Tibial nerve (tissue), 4 donors: ENCODE measurements around the gene PNPO. TPM values are rescaled to one million over a fixed set of nuclear protein-coding genes. Genes with fewer than 3 reads are reported as not detected.

Experiments used
- DNase-seq, 2 donors: peaks; one replicate each; pipeline ENCODE4 v3.0.0-alpha.2; 2019; ENCODE audit warnings: low spot score in 2 of 2
- H3K27ac ChIP-seq, 4 donors: fragments of 200-600 bp; sonication (generic) in 3 of 4; one replicate each; pipeline ENCODE4 v1.5.1; 2017 to 2019; ENCODE audit warnings: mild to moderate bottlenecking in 1 of 4
- H3K27me3 ChIP-seq, 2 donors: fragments of 200-600 bp; sonication (generic) in 1 of 2; one replicate each; pipeline versions ENCODE4 v1.5.1 to v1.6.0; 2017 to 2019
- H3K36me3 ChIP-seq, 3 donors: fragments of 200-600 bp; sonication (generic); one replicate each; pipeline ENCODE4 v1.5.1; 2018 to 2019
- H3K4me1 ChIP-seq, 4 donors: fragments of 200-600 bp; sonication (generic) in 3 of 4; one replicate each; pipeline ENCODE4 v1.5.1; 2017 to 2019
- H3K4me3 ChIP-seq, 4 donors: fragments of 200-600 bp; sonication (generic) in 3 of 4; one replicate each; pipeline ENCODE4 v1.5.1; 2017 to 2019; ENCODE audit warnings: mild to moderate bottlenecking in 1 of 4, moderate library complexity in 1 of 4
- H3K9me3 ChIP-seq, 4 donors: fragments of 200-600 bp; sonication (generic) in 3 of 4; one replicate each; pipeline ENCODE4 v1.5.1; 2017 to 2019
- CTCF ChIP-seq, 5 experiments: fragments of 200-600 bp in 3 of 5; fragments of 450-650 bp in 2 of 5; sonication (generic) in 3 of 5; IDR thresholded peaks; one replicate each; pipeline ENCODE4 v1.5.1; 2016 to 2019; ENCODE audit warnings: antibody characterized with exemption in 5 of 5, mild to moderate bottlenecking in 3 of 5, moderate library complexity in 2 of 5
- EP300 ChIP-seq, 2 donors: sonication (generic); formaldehyde crosslinking; IDR thresholded peaks; one replicate each; pipeline ENCODE4 v1.6.1; 2017; ENCODE audit warnings: antibody characterized with exemption in 2 of 2, mild to moderate bottlenecking in 1 of 2
- POLR2A ChIP-seq, 2 donors: fragments of 450-650 bp; IDR thresholded peaks; one replicate each; pipeline ENCODE4 v1.6.1; 2017; ENCODE audit warnings: antibody characterized with exemption in 2 of 2, mild to moderate bottlenecking in 2 of 2, moderate library complexity in 2 of 2
- WGBS, 2 donors: methylation state at CpG; one replicate each; pipeline ENCODE4 v1.1.5; 2018; 5-methylcytosine and 5-hydroxymethylcytosine counted together
- total RNA-seq, 4 donors: library from RNA; depleted of rRNA; stranded (reverse); fragments of >200 nt; gene quantifications; one replicate each; pipeline ENCODE4 v1.1.0, GENCODE V29; 2016

PNPO gene
- total RNA-seq, 4 donors from 2014 or later = 36.0 to 56.8 (median 51.2) TPM

GRCh38 chr17:47949197-47949759 lies 7.9 kb downstream of the PNPO start:
- H3K9me3 ChIP-seq = no peaks in the 10 kb centered on the region
- peak overlapping the region in 3 of 4 donors; percentile 75 to 79 (median 78) for H3K27ac ChIP-seq
- DNase-seq = peak; percentile 76 to 84
- no peaks in the 10 kb centered on the region for H3K27me3 ChIP-seq
- TF ChIP-seq POLR2A (IDR thresholded peaks at IDR 0.05) (no peak), CTCF (IDR thresholded peaks at IDR 0.05) (peak; percentile 86 to 94 (median 91)), EP300 (IDR thresholded peaks at IDR 0.05) (peak in 1 of 2 donors; percentile 42)
- peak overlapping the region in 3 of 4 donors; percentile 35 to 46 (median 39) for H3K4me3 ChIP-seq
- WGBS, 2 donors = 3 to 5% methylated on average over 22 of the region's 22 CpGs
- H3K4me1 ChIP-seq = peaks cover 0 to 29% (median 13%) of the 10 kb centered on the region in 4 donors
- H3K36me3 ChIP-seq = peaks cover 0 to 25% (median 0%) of the 10 kb centered on the region in 3 donors

GRCh38 chr17:47949946-47950345 lies 8.6 kb downstream of the PNPO start:
- no peak for DNase-seq
- TF ChIP-seq EP300 (IDR thresholded peaks at IDR 0.05) = no peak
- TF ChIP-seq CTCF (IDR thresholded peaks at IDR 0.05) = no peak
- no peak for TF ChIP-seq POLR2A (IDR thresholded peaks at IDR 0.05)
- WGBS, 2 donors = 48 to 54% methylated on average over 3 of the region's 3 CpGs
- peak overlapping the region in 3 of 4 donors; percentile 75 to 79 (median 78) for H3K27ac ChIP-seq
- H3K4me3 ChIP-seq = peak overlapping the region in 1 of 4 donors; percentile 39
- no peaks in the 10 kb centered on the region for H3K27me3 ChIP-seq
- H3K4me1 ChIP-seq = peaks cover 0 to 29% (median 13%) of the 10 kb centered on the region in 4 donors
- H3K36me3 ChIP-seq = peaks cover 0 to 18% (median 0%) of the 10 kb centered on the region in 3 donors
- no peaks in the 10 kb centered on the region for H3K9me3 ChIP-seq

GRCh38 chr17:47950448-47950847 lies 9.1 kb downstream of the PNPO start:
- TF ChIP-seq EP300 (IDR thresholded peaks at IDR 0.05) = no peak
- no peak for TF ChIP-seq CTCF (IDR thresholded peaks at IDR 0.05)
- TF ChIP-seq POLR2A (IDR thresholded peaks at IDR 0.05) = no peak
- Histone ChIP-seq H3K9me3 (no peaks in the 10 kb centered on the region), H3K36me3 (peaks cover 0 to 13% (median 0%) of the 10 kb centered on the region in 3 donors), H3K27ac (peak overlapping the region in 1 of 4 donors; percentile 75), H3K4me3 (no peak overlapping the region), H3K27me3 (no peaks in the 10 kb centered on the region), H3K4me1 (peaks cover 0 to 31% (median 13%) of the 10 kb centered on the region in 4 donors)
- DNase-seq = no peak
- 73 to 75% methylated on average over 4 of the region's 4 CpGs for WGBS, 2 donors

GRCh38 chr17:47952171-47953021 lies 11.0 kb downstream of the PNPO start:
- Histone ChIP-seq H3K4me3 (no peak overlapping the region), H3K4me1 (peaks cover 0 to 29% (median 13%) of the 10 kb centered on the region in 4 donors), H3K36me3 (no peaks in the 10 kb centered on the region), H3K27ac (peak overlapping the region in 1 of 4 donors; percentile 45), H3K27me3 (no peaks in the 10 kb centered on the region), H3K9me3 (no peaks in the 10 kb centered on the region)
- no peak for DNase-seq
- 77 to 81% methylated on average over 12 of the region's 12 CpGs for WGBS, 2 donors
- TF ChIP-seq CTCF (IDR thresholded peaks at IDR 0.05) (no peak), EP300 (IDR thresholded peaks at IDR 0.05) (no peak), POLR2A (IDR thresholded peaks at IDR 0.05) (no peak)

- DNase-seq = no peak
- Histone ChIP-seq H3K9me3 (no peaks in the 10 kb centered on the region), H3K36me3 (no peaks in the 10 kb centered on the region), H3K4me1 (peaks cover 0 to 26% (median 11%) of the 10 kb centered on the region in 4 donors), H3K27ac (peak overlapping the region in 1 of 4 donors; percentile 55), H3K27me3 (no peaks in the 10 kb centered on the region), H3K4me3 (peak overlapping the region in 1 of 4 donors; percentile 1)
- no peak for TF ChIP-seq EP300 (IDR thresholded peaks at IDR 0.05)
- no peak for TF ChIP-seq POLR2A (IDR thresholded peaks at IDR 0.05)
Observed at GRCh38 chr17:47953909-47954308, 12.5 kb downstream of the PNPO start.
